Body of pancreas (tissue), 4 donors: ENCODE data around the gene COX7A1. TPM values are rescaled to one million over a fixed set of nuclear protein-coding genes. Genes with fewer than 3 reads are reported as not detected.

ENCODE experiments used
- ATAC-seq: fragments of 150-250 bp; one replicate; pipeline ENCODE4 v1.9.1; 2016
- DNase-seq, 4 donors: peaks; one replicate each; pipeline ENCODE4 v3.0.0-alpha.2; 2019
- H3K27ac ChIP-seq, 4 donors: fragments of 200-600 bp; sonication (generic); 1 replicate in 3 of 4; 2 replicates in 1 of 4; pipeline versions ENCODE4 v1.5.1 to v1.6.1; 2016 to 2019; ENCODE audit warnings: mild to moderate bottlenecking in 1 of 4, mixed read lengths in 1 of 4, moderate library complexity in 1 of 4
- H3K27me3 ChIP-seq, 2 donors: fragments of 200-600 bp; sonication (generic); one replicate each; pipeline ENCODE4 v1.6.0; 2016; ENCODE audit warnings: mild to moderate bottlenecking in 1 of 2
- H3K36me3 ChIP-seq, 2 donors: fragments of 200-600 bp; sonication (generic); replicated peaks in 1 of 2; 2 replicates each; pipeline ENCODE4 v1.5.1; 2016; ENCODE audit warnings: low read depth in 2 of 2; ENCODE audit not compliant: insufficient read depth in 1 of 2
- H3K4me1 ChIP-seq: fragments of 200-600 bp; sonication (generic); one replicate; pipeline ENCODE4 v1.6.0; 2016
- H3K4me3 ChIP-seq, 2 donors: fragments of 200-600 bp; sonication (generic); 1 replicate in 1 of 2; 2 replicates in 1 of 2; pipeline ENCODE4 v1.5.1; 2016 to 2019
- H3K9me3 ChIP-seq, 3 donors: fragments of 200-600 bp; sonication (generic); 1 replicate in 2 of 3; 2 replicates in 1 of 3; pipeline ENCODE4 v1.5.1; 2016
- CTCF ChIP-seq, 7 experiments: fragments of 450-650 bp in 4 of 7; fragments of 200-600 bp in 3 of 7; sonication (generic) in 3 of 7; IDR thresholded peaks; one replicate each; pipeline ENCODE4 v1.5.1; 2016 to 2019; ENCODE audit warnings: antibody characterized with exemption in 7 of 7
- POLR2A ChIP-seq, 3 donors: fragments of 450-650 bp; IDR thresholded peaks; one replicate each; pipeline ENCODE4 v1.6.1; 2016; ENCODE audit warnings: antibody characterized with exemption in 3 of 3, mild to moderate bottlenecking in 2 of 3
- WGBS, 2 donors: methylation state at CpG; one replicate each; pipeline ENCODE4 v1.1.5; 2017; 5-methylcytosine and 5-hydroxymethylcytosine counted together
- intact Hi-C: fragments of 100-400 bp; cut with DNase I; formaldehyde crosslinking; loops from one replicate; pipeline ENCODE4 v1.15.1; 2023
- total RNA-seq, 2 donors: library from RNA; depleted of rRNA; stranded (reverse); fragments of >200 nt; gene quantifications; one replicate each; pipeline ENCODE4 v1.1.0, GENCODE V29; 2016

COX7A1 gene
- total RNA-seq, 2 donors from 2014 or later: 1.6 to 29.0 TPM

DNA sequence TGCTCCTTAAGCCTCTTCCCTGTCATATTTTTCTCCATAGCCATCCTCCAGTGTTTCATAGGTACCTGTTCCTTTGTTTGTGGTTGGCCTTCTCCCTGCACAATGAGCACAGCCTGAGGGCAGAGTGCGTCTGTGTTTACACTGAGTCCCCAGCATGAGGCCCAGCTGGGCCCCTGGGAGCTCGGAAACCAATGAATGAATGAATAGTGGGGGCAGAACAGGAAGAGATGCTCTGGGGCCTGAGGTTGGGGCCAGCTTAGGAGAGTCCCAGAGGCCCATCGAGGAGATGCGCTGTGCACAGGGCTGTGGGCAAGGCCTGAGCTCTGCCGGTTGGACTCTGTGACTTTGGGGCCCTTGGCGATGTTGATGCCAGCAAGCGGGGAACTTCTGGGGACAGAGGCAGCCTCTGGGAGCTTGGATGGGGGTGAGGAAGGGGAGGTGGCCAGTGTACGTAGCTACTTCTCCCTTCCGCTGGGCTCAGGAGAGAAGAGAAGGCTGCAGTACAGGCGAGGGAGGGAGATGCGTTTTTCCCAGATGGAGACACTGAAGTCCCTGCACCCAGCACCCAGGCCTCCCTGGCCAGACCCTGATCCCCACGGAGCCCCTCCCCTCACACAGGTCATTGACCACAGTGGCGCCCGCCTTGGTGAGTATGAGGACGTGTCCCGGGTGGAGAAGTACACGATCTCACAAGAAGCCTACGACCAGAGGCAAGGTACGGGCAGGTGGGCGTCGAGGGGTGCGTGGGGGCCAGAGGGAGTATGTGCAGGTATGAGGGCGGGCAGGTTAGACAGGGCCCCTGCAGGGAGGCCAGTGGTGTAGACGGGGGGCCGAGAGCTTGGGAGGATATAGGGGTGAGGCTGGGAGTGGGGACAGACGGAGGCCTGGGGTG is 31.9 kb downstream of the COX7A1 start:
- Histone ChIP-seq H3K27me3 (no peaks in the 10 kb centered on the region), H3K4me3 (no peak overlapping the region), H3K27ac (no peak overlapping the region), H3K36me3 (peaks cover 0 to 3% of the 10 kb centered on the region in 2 donors), H3K4me1 (peaks cover 10% of the 10 kb centered on the region), H3K9me3 (no peaks in the 10 kb centered on the region)
- DNase-seq: no peak
- intact Hi-C loops: loop anchor here (5.0 kb wide), 1 partner anchor 52 kb away; no protein-coding TSS in a partner anchor
- ATAC-seq: no peak
- 88 to 92% methylated on average over 24 to 25 of the region's 26 CpGs for WGBS, 2 donors
- no peak for TF ChIP-seq POLR2A (IDR thresholded peaks at IDR 0.05)
- TF ChIP-seq CTCF (IDR thresholded peaks at IDR 0.05): no peak

GRCh38 chr19:36116344-36116637 is 36.0 kb downstream of the COX7A1 start:
- no peak overlapping the region for H3K4me3 ChIP-seq
- intact Hi-C loops: no loop called here
- TF ChIP-seq CTCF (IDR thresholded peaks at IDR 0.05): no peak
- TF ChIP-seq POLR2A (IDR thresholded peaks at IDR 0.05): no peak
- no peak for ATAC-seq
- peak overlapping the region in 2 of 4 donors; percentile 85 to 92 for H3K27ac ChIP-seq
- H3K36me3 ChIP-seq: no peaks in the 10 kb centered on the region
- no peaks in the 10 kb centered on the region for H3K9me3 ChIP-seq
- WGBS, 2 donors: 95 to 100% methylated on average over 1 of the region's 1 CpG
- peaks cover 20% of the 10 kb centered on the region for H3K4me1 ChIP-seq
- no peaks in the 10 kb centered on the region for H3K27me3 ChIP-seq
- DNase-seq: no peak

GRCh38 chr19:36115453-36116343 is 36.5 kb downstream of the COX7A1 start, which contains the start of gene TBCB:
Gene TBCB, plus strand, starts transcription at chr19:36115468. Its CDS starts 93 bp downstream, at chr19:36115561.
- WGBS, 2 donors: 2 to 4% methylated on average over 13 to 59 of the region's 59 CpGs
- peak; percentile 30 for ATAC-seq
- Histone ChIP-seq H3K27ac (peak within 1 kb of the TSS; percentile 76 to 92 (median 80)), H3K27me3 (no peaks in the 10 kb centered on the region), H3K4me3 (peak within 1 kb of the TSS; percentile 46 to 77), H3K4me1 (peaks cover 20% of the 10 kb centered on the region), H3K9me3 (no peaks in the 10 kb centered on the region), H3K36me3 (no peaks in the 10 kb centered on the region)
- no peak for TF ChIP-seq CTCF (IDR thresholded peaks at IDR 0.05)
- peak in 2 of 3 donors; percentile 52 to 60 for TF ChIP-seq POLR2A (IDR thresholded peaks at IDR 0.05)
- intact Hi-C loops: no loop called here
- DNase-seq: peak in 1 of 4 donors; percentile 23

GRCh38 chr19:36114721-36115452 is 37.4 kb downstream of the COX7A1 start, which contains the start of gene POLR2I:
Gene POLR2I, minus strand, starts transcription at chr19:36114875. Its CDS starts 19 bp downstream, at chr19:36114856.
- intact Hi-C loops: no loop called here
- H3K27ac ChIP-seq: peak within 1 kb of the TSS; percentile 76 to 92 (median 80)
- H3K9me3 ChIP-seq: no peaks in the 10 kb centered on the region
- no peaks in the 10 kb centered on the region for H3K36me3 ChIP-seq
- no peaks in the 10 kb centered on the region for H3K27me3 ChIP-seq
- TF ChIP-seq POLR2A (IDR thresholded peaks at IDR 0.05) (peak in 2 of 3 donors; percentile 74 to 77), CTCF (IDR thresholded peaks at IDR 0.05) (peak in 1 of 7 experiments; percentile 4)
- H3K4me3 ChIP-seq: peak within 1 kb of the TSS; percentile 46 to 77
- peaks cover 20% of the 10 kb centered on the region for H3K4me1 ChIP-seq
- 0 to 1% methylated on average over 11 to 60 of the region's 60 CpGs for WGBS, 2 donors
- ATAC-seq (peak; percentile 93), DNase-seq (peak; percentile 98 to 100 (median 99))
